ENCODE results near the gene ANKRD44.

- TF ChIP-seq CTCF (IDR thresholded peaks at IDR 0.05; ENCODE audit: borderline replicate concordance, extremely low read depth, low read length, poor library complexity, severe bottlenecking) (no peak), EZH2 (IDR thresholded peaks at IDR 0.05; ENCODE audit: borderline replicate concordance, low read depth, low read length, severe bottlenecking) (no peak)
These were observed 64.5 kb downstream of the ANKRD44 start for GRCh38 chr2:197245829-197246804.
